GM23248 (cell line): Measurements from ENCODE around the gene AP3D1. TPM values are rescaled to one million over a fixed set of nuclear protein-coding genes. Genes with fewer than 3 reads are reported as not detected.
"Not testable (repeated sequence)": the region's sequence is repeated elsewhere in the genome, so short reads cannot be mapped to it uniquely, and the experiment has no call there.

Experiments used
- DNase-seq: peaks from one replicate; pipeline ENCODE4 v3.0.0-alpha.2; 2015
- H2AFZ ChIP-seq: fragments of 200-600 bp; sonication (generic); 2 replicates; pipeline ENCODE4 v1.6.1; 2016; ENCODE audit warnings: antibody characterized with exemption
- H3F3A ChIP-seq: fragments of 200-600 bp; sonication (generic); 2 replicates; pipeline ENCODE4 v1.6.1; 2016; ENCODE audit warnings: mild to moderate bottlenecking, antibody characterized with exemption, mixed run types; ENCODE audit not compliant: insufficient read depth
- H3K27ac ChIP-seq: fragments of 200-600 bp; sonication (generic); 2 replicates; pipeline ENCODE4 v1.5.1; 2016; ENCODE audit warnings: mild to moderate bottlenecking
- H3K27me3 ChIP-seq: fragments of 200-600 bp; sonication (generic); replicated peaks from 2 replicates; pipeline ENCODE4 v1.6.1; 2016; ENCODE audit warnings: mild to moderate bottlenecking; ENCODE audit not compliant: insufficient read depth
- H3K36me3 ChIP-seq: fragments of 200-600 bp; sonication (generic); 2 replicates; pipeline ENCODE4 v1.6.1; 2016; ENCODE audit warnings: low read depth, mild to moderate bottlenecking
- H3K4me1 ChIP-seq: fragments of 200-600 bp; sonication (generic); 2 replicates; pipeline ENCODE4 v1.6.1; 2016; ENCODE audit warnings: mild to moderate bottlenecking; ENCODE audit not compliant: insufficient read depth
- H3K4me2 ChIP-seq: fragments of 200-600 bp; sonication (generic); one replicate; pipeline ENCODE4 v1.6.1; 2016; ENCODE audit warnings: mild to moderate bottlenecking; ENCODE audit not compliant: unreplicated experiment
- H3K4me3 ChIP-seq: fragments of 200-600 bp; sonication (generic); 2 replicates; pipeline ENCODE4 v1.5.1; 2016; ENCODE audit warnings: mild to moderate bottlenecking
- H3K79me2 ChIP-seq: fragments of 200-600 bp; sonication (generic); 2 replicates; pipeline ENCODE4 v1.6.1; 2016; ENCODE audit warnings: mild to moderate bottlenecking; ENCODE audit not compliant: insufficient read depth
- H3K9ac ChIP-seq: fragments of 200-600 bp; sonication (generic); 2 replicates; pipeline ENCODE4 v1.6.1; 2016; ENCODE audit warnings: mild to moderate bottlenecking
- H3K9me2 ChIP-seq: fragments of 200-600 bp; sonication (generic); 2 replicates; pipeline ENCODE4 v1.6.1; 2016; ENCODE audit warnings: mixed run types, mild to moderate bottlenecking, moderate library complexity; ENCODE audit not compliant: insufficient read depth
- H3K9me3 ChIP-seq: fragments of 200-600 bp; sonication (generic); one replicate; pipeline ENCODE4 v1.6.1; 2017; ENCODE audit warnings: low read depth
- H4K20me1 ChIP-seq: fragments of 200-600 bp; sonication (generic); 2 replicates; pipeline ENCODE4 v1.6.0; 2016; ENCODE audit not compliant: insufficient read depth
- EZH2 ChIP-seq: fragments of 200-600 bp; sonication (generic); IDR thresholded peaks from 2 replicates; pipeline ENCODE4 v1.6.1; 2018; ENCODE audit warnings: antibody characterized with exemption, mild to moderate bottlenecking; ENCODE audit not compliant: insufficient read depth, poor library complexity, severe bottlenecking
- EZH2phosphoT487 ChIP-seq: fragments of 200-600 bp; sonication (generic); IDR thresholded peaks from 2 replicates; pipeline ENCODE4 v1.6.1; 2018; ENCODE audit warnings: antibody characterized with exemption, moderate library complexity, mild to moderate bottlenecking, low read depth; ENCODE audit not compliant: insufficient read depth
- WGBS, 2 experiments: methylation state at CpG; one replicate each; pipeline ENCODE4 v1.1.6; 2015 to 2017; ENCODE audit warnings: low lambda C conversion rate in 2 of 2, low coverage in 1 of 2; ENCODE audit errors: missing lambda C conversion rate in 2 of 2; 5-methylcytosine and 5-hydroxymethylcytosine counted together
- in situ Hi-C: fragments of 300-500 bp; cut with MboI; formaldehyde crosslinking; loops from 2 replicates; pipeline ENCODE4 v1.15.0; 2020
- polyA plus RNA-seq: library from polyadenylated mRNA; unstranded; fragments of >200 nt; fragmentation: Nextera tagmentation; extraction: Ambion mirVana; gene quantifications from 2 replicates; pipeline ENCODE4 v1.2.1, GENCODE V29; 2016
- total RNA-seq: library from RNA; depleted of rRNA; stranded (reverse); fragments of >200 nt; shearing (Covaris generic); gene quantifications from 2 replicates; pipeline ENCODE4 v1.2.3, GENCODE V29; 2014

AP3D1 gene
- total and polyA plus RNA-seq, 2 experiments from 2014 or later: 79.0 to 97.6 TPM

- H3K9me2 ChIP-seq: no peaks in the 10 kb centered on the region
- H3K36me3 ChIP-seq: no peaks in the 10 kb centered on the region
- H3K4me1 ChIP-seq: no peaks in the 10 kb centered on the region
- no peak overlapping the region for H3K27ac ChIP-seq
- no peaks in the 10 kb centered on the region for H3F3A ChIP-seq
- no peak for TF ChIP-seq EZH2
- no peak for TF ChIP-seq EZH2phosphoT487
- H3K27me3 ChIP-seq: no peaks in the 10 kb centered on the region
- H3K4me3 ChIP-seq: no peak overlapping the region
- 91 to 94% methylated on average over 14 of the region's 14 CpGs for WGBS, 2 experiments
- in situ Hi-C loops: no loop called here
- DNase-seq: no peak
- H3K79me2 ChIP-seq: peaks cover 89% of the 10 kb centered on the region
- no peak overlapping the region for H2AFZ ChIP-seq
- no peaks in the 10 kb centered on the region for H4K20me1 ChIP-seq
- no peak overlapping the region for H3K9ac ChIP-seq
- H3K9me3 ChIP-seq: no peaks in the 10 kb centered on the region
- H3K4me2 ChIP-seq: no peak overlapping the region
Measured at GRCh38 chr19:2132191-2132590, 19.2 kb downstream of the AP3D1 start.

DNA sequence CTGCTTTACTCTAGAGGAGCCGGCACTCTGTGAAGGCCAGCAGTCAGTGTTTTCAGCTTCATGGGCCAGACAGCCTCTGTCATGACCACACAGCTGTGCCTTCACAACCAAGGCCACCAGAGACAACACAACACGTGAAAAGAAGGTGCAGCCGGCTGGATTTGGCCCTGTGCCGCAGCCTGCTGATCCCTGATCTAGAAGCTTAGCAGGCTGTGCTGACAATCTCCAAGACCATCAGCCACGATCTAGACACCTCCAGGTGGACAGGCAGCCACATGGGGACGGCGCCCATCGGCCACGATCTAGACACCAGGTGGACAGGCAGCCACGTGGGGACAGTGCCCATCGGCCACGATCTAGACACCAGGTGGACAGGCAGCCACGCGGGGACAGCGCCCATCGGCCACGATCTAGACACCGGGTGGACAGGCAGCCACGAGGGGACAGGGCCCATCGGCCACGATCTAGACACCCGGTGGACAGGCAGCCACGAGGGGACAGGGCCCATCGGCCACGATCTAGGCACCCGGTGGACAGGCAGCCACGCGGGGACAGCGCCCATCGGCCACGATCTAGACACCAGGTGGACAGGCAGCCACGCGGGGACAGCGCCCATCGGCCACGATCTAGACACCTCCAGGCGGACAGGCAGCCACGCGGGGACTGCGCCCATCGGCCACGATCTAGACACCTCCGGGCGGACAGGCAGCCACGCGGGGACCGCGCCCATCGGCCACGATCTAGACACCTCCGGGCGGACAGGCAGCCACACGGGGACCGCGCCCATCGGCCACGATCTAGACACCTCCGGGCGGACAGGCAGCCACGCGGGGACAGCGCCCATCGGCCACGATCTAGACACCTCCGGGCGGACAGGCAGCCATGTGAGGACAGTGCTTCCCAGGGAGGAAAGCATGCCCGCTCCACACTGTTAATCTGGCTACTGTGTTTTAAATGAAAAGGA, 20.1 kb downstream of the AP3D1 start:
- H3K9ac ChIP-seq, H3K36me3 ChIP-seq, H3K9me3 ChIP-seq, H3K27ac ChIP-seq, H3K9me2 ChIP-seq, H3K4me3 ChIP-seq, H2AFZ ChIP-seq, H4K20me1 ChIP-seq, in situ Hi-C loops, DNase-seq, H3F3A ChIP-seq, H3K4me1 ChIP-seq, H3K4me2 ChIP-seq, H3K27me3 ChIP-seq: not testable (repeated sequence)
- WGBS, 2 experiments: 92 to 94% methylated on average over 19 to 62 of the region's 67 CpGs
- H3K79me2 ChIP-seq: peaks cover 89% of the 10 kb centered on the region

DNA sequence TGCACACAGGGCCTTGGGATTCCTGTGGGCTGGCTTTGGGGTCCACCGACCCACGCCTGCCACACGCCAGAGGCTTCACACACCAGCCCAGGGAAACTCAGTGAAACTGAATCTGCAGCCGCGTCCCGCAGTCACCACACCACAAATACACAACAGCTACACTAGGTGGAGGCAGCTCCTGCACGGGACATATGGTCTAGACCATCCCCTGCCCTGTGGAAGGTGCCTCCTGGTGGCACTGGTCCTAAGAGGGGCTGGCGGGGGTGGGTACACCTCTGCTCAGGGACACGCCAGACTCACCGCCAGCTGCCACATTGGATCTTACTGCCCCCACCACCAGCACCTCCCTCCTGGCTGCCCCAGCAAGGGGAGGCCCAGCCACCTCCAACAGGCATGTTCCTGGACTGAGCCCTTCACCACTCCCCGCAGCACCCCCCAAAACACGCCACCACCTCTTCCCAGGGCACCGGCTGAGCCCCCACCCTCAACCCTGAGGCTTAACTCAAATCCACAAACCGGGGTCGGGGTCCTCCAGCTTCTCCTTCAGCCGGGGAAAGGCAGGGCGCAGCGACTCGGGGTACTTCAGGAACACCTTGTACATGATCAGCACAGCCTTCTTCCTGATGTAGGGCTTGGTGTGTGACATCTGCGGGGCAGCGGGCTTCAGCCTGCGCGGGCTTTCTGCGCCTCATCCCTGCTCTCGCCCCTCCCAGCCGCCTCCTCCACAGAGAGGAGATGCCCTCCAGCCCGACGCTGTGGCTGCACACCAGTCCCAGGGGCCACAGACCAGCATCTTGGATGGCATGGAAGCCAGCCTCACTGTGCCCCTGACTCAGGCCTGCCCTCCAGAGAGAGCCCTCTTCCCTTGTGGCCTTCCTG, 21.2 kb downstream of the AP3D1 start:
- H3K79me2 ChIP-seq: peaks cover 88% of the 10 kb centered on the region
- H3K27me3 ChIP-seq: no peaks in the 10 kb centered on the region
- H2AFZ ChIP-seq: no peak overlapping the region
- H3K4me3 ChIP-seq: no peak overlapping the region
- no peaks in the 10 kb centered on the region for H3K9me2 ChIP-seq
- 93 to 97% methylated on average over 25 to 28 of the region's 28 CpGs for WGBS, 2 experiments
- H3K4me1 ChIP-seq: no peaks in the 10 kb centered on the region
- TF ChIP-seq EZH2phosphoT487 (no peak), EZH2 (no peak)
- H3K9me3 ChIP-seq: no peaks in the 10 kb centered on the region
- H3K36me3 ChIP-seq: peaks cover 7% of the 10 kb centered on the region; the same call in 1 of the 2 replicates
- in situ Hi-C loops: no loop called here
- H4K20me1 ChIP-seq: no peaks in the 10 kb centered on the region
- H3F3A ChIP-seq: no peaks in the 10 kb centered on the region
- DNase-seq: no peak
- no peak overlapping the region for H3K4me2 ChIP-seq
- H3K27ac ChIP-seq: no peak overlapping the region
- H3K9ac ChIP-seq: no peak overlapping the region

- no peak for DNase-seq
- no peaks in the 10 kb centered on the region for H4K20me1 ChIP-seq
- peaks cover 88% of the 10 kb centered on the region for H3K79me2 ChIP-seq
- no peaks in the 10 kb centered on the region for H3F3A ChIP-seq
- H3K4me2 ChIP-seq: no peak overlapping the region
- no peaks in the 10 kb centered on the region for H3K4me1 ChIP-seq
- in situ Hi-C loops: no loop called here
- TF ChIP-seq EZH2: no peak
- TF ChIP-seq EZH2phosphoT487: no peak
- no peak overlapping the region for H2AFZ ChIP-seq
- H3K27ac ChIP-seq: no peak overlapping the region
- H3K36me3 ChIP-seq: peaks cover 8% of the 10 kb centered on the region; the same call in 1 of the 2 replicates
- no peak overlapping the region for H3K4me3 ChIP-seq
- H3K9me3 ChIP-seq: no peaks in the 10 kb centered on the region
- H3K27me3 ChIP-seq: no peaks in the 10 kb centered on the region
- H3K9me2 ChIP-seq: no peaks in the 10 kb centered on the region
- H3K9ac ChIP-seq: no peak overlapping the region
- WGBS, 2 experiments: 88 to 91% methylated on average over 11 of the region's 11 CpGs
Measured at GRCh38 chr19:2129486-2129885, 21.9 kb downstream of the AP3D1 start.
